ENCODE data around the gene GATA1.
A peak's percentile ranks its signal among the peaks of the same experiment; 100 is the strongest.
"Not testable (repeated sequence)": the region's sequence is repeated elsewhere in the genome, so short reads cannot be mapped to it uniquely, and the experiment has no call there.

Gene GATA1

GRCh38 chrX:48816014-48816810 is 29.8 kb downstream of the GATA1 start:
- DNase-seq, result no peak

GRCh38 chrX:48818098-48818497 is 31.7 kb downstream of the GATA1 start:
- no peak for DNase-seq

GRCh38 chrX:48818866-48819265 is 32.5 kb downstream of the GATA1 start:
- DNase-seq, result no peak

- not testable (repeated sequence) for DNase-seq
Observed at GRCh38 chrX:48819394-48819793, 33.0 kb downstream of the GATA1 start.

GRCh38 chrX:48823053-48823452 is 36.7 kb downstream of the GATA1 start:
- no peak for DNase-seq

GRCh38 chrX:48824066-48824465 is 37.7 kb downstream of the GATA1 start:
- DNase-seq, result no peak

GRCh38 chrX:48826135-48826875 is 39.9 kb downstream of the GATA1 start, which contains the start of gene ERAS:
Gene ERAS (plus strand): TSS chrX:48826513. CDS start chrX:48829124, 2,611 bp downstream.
- no peak for DNase-seq

GRCh38 chrX:48826876-48827653 is 40.7 kb downstream of the GATA1 start:
- DNase-seq, result no peak

- DNase-seq, result no peak
Observed at GRCh38 chrX:48827654-48827968, 41.2 kb downstream of the GATA1 start.

- no peak for DNase-seq
Observed at GRCh38 chrX:48829016-48829735, 42.8 kb downstream of the GATA1 start.

- DNase-seq, result no peak
Observed at GRCh38 chrX:48831136-48831908, 44.9 kb downstream of the GATA1 start.

GRCh38 chrX:48831909-48832291 is 45.5 kb downstream of the GATA1 start:
- no peak for DNase-seq

GRCh38 chrX:48833542-48834138 is 47.2 kb downstream of the GATA1 start:
- no peak for DNase-seq

GRCh38 chrX:48834383-48834709 is 48.0 kb downstream of the GATA1 start:
- no peak for DNase-seq

- DNase-seq, result peak; percentile 78
Observed at GRCh38 chrX:48835524-48836329, 49.3 kb downstream of the GATA1 start, which contains the start of gene PCSK1N. Gene PCSK1N (minus strand): TSS chrX:48835610. CDS start chrX:48835532, 78 bp downstream.

GRCh38 chrX:48839686-48840085 is 53.3 kb downstream of the GATA1 start:
- DNase-seq, result no peak
